Measurements from ENCODE around the gene CTLA4.

DNA sequence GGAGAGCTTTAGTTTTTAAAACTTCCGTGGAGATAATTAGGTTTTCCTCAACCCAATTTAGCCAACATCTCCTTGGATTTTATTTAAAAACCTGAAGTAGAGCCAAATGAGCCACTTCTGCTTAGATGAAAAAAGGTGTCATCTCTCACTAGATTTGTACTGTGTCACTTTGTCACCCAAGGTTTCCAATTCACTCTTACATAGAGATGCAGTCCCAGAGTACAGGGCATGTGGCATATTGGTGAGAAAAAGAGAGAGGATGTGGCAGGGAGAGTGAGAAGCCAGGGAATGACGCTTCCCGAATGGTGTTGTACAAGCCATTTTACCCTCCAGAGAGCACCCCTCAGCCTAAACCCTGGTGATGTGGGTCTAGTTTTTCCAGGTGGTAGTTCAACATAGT is 44.4 kb upstream of the CTLA4 start:
- TF ChIP-seq CTCF (IDR thresholded peaks at IDR 0.05) (no peak), EP300 (IDR thresholded peaks at IDR 0.05) (no peak), POLR2AphosphoS5 (IDR thresholded peaks at IDR 0.05) (no peak), POLR2A (IDR thresholded peaks at IDR 0.05) (no peak)
